DND-41 (cell line): ENCODE measurements around the gene LENG9.

Source experiments
- EZH2 ChIP-seq: IDR thresholded peaks from 3 replicates; pipeline ENCODE4 v1.6.1; 2012; ENCODE audit warnings: borderline replicate concordance, low read depth, mild to moderate bottlenecking, moderate library complexity, low read length, inconsistent platforms; ENCODE audit not compliant: severe bottlenecking
- TF ChIP-seq, protein P1 (sequence below): IDR thresholded peaks from 2 replicates; pipeline ENCODE4 v1.5.1; 2012; ENCODE audit warnings: borderline replicate concordance, low read length, moderate library complexity, mild to moderate bottlenecking; ENCODE audit not compliant: poor library complexity, severe bottlenecking; ENCODE audit errors: extremely low read depth

DNA sequence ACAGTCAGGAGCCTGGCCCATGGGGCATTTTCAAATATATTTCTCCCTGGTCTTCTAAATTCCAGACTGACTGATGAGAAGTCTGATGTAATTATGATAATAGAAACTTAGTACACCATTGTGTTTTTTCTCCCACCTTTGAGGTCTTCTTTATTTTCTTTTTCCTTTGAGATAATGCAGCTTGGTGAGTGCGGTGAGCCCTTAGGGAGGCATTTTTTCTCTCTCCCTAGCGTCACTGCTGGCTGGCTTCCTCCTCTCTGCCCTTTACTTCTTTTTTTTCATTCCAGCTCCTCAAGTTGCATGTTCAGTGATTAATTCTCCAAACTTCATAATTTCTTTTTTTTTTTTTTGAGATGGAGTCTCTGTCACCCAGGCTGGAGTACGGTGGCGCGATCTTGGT, 22.3 kb upstream of the LENG9 start:
- no peak for TF ChIP-seq EZH2
- TF ChIP-seq, protein P1, sequence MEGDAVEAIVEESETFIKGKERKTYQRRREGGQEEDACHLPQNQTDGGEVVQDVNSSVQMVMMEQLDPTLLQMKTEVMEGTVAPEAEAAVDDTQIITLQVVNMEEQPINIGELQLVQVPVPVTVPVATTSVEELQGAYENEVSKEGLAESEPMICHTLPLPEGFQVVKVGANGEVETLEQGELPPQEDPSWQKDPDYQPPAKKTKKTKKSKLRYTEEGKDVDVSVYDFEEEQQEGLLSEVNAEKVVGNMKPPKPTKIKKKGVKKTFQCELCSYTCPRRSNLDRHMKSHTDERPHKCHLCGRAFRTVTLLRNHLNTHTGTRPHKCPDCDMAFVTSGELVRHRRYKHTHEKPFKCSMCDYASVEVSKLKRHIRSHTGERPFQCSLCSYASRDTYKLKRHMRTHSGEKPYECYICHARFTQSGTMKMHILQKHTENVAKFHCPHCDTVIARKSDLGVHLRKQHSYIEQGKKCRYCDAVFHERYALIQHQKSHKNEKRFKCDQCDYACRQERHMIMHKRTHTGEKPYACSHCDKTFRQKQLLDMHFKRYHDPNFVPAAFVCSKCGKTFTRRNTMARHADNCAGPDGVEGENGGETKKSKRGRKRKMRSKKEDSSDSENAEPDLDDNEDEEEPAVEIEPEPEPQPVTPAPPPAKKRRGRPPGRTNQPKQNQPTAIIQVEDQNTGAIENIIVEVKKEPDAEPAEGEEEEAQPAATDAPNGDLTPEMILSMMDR: no peak
